Measurements from ENCODE around the gene ZHX3.

GRCh38 chr20:41334036-41334435, 16.5 kb upstream of the ZHX3 start:
- no peak for TF ChIP-seq CTCF (IDR thresholded peaks at IDR 0.05 in 4 of 5, conservative IDR thresholded peaks at IDR 0.05 in 1 of 5)
- no peak for TF ChIP-seq POLR2A (IDR thresholded peaks at IDR 0.05)
